GM23338 (cell line): Measurements from ENCODE around the gene VWA5A. TPM values are rescaled to one million over a fixed set of nuclear protein-coding genes. Genes with fewer than 3 reads are reported as not detected.

Experiments used
- ATAC-seq: fragments of 200-7000 bp; cut with Tn5 transposase; 3 replicates; pipeline ENCODE4 v1.9.1; 2020
- DNase-seq: peaks from one replicate; pipeline ENCODE4 v3.0.0-alpha.2; 2015; ENCODE audit warnings: low spot score
- H2AFZ ChIP-seq: fragments of 200-600 bp; sonication (generic); 2 replicates; pipeline ENCODE4 v1.8.0; 2016; ENCODE audit warnings: antibody characterized with exemption, mild to moderate bottlenecking, moderate library complexity
- H3F3A ChIP-seq: fragments of 200-600 bp; sonication (generic); replicated peaks from 2 replicates; pipeline ENCODE4 v1.8.0; 2017; ENCODE audit warnings: antibody characterized with exemption, mixed run types, low read depth
- H3K27ac ChIP-seq: fragments of 200-600 bp; sonication (generic); 2 replicates; pipeline ENCODE4 v1.6.1; 2016; ENCODE audit warnings: low read depth
- H3K27me3 ChIP-seq: fragments of 200-600 bp; sonication (generic); 2 replicates; pipeline ENCODE4 v1.8.0; 2016; ENCODE audit warnings: mild to moderate bottlenecking, mixed run types, moderate library complexity; ENCODE audit not compliant: insufficient read depth
- H3K36me3 ChIP-seq: fragments of 200-600 bp; sonication (generic); 2 replicates; pipeline ENCODE4 v1.8.0; 2016; ENCODE audit warnings: mild to moderate bottlenecking; ENCODE audit not compliant: insufficient read depth
- H3K4me1 ChIP-seq: fragments of 200-600 bp; sonication (generic); 2 replicates; pipeline ENCODE4 v1.8.0; 2016; ENCODE audit warnings: mild to moderate bottlenecking, moderate library complexity; ENCODE audit not compliant: insufficient read depth
- H3K4me2 ChIP-seq: fragments of 200-600 bp; sonication (generic); 2 replicates; pipeline ENCODE4 v1.7.1; 2017; ENCODE audit warnings: mixed run types
- H3K4me3 ChIP-seq: fragments of 200-600 bp; sonication (generic); 2 replicates; pipeline ENCODE4 v1.6.1; 2016; ENCODE audit warnings: mixed run types
- H3K79me2 ChIP-seq: fragments of 200-600 bp; sonication (generic); replicated peaks from 2 replicates; pipeline ENCODE4 v1.8.0; 2017; ENCODE audit warnings: mild to moderate bottlenecking; ENCODE audit not compliant: insufficient read depth
- H3K9me2 ChIP-seq: fragments of 200-600 bp; sonication (generic); 2 replicates; pipeline ENCODE4 v1.8.0; 2017; ENCODE audit not compliant: insufficient read depth
- H4K20me1 ChIP-seq: fragments of 200-600 bp; sonication (generic); replicated peaks from 2 replicates; pipeline ENCODE4 v1.8.0; 2017; ENCODE audit warnings: mild to moderate bottlenecking; ENCODE audit not compliant: insufficient read depth
- H3K27ac Mint-ChIP-seq: 2 replicates; pipeline ENCODE4 v1.8.0; 2020; ENCODE audit warnings: inconsistent platforms, mild to moderate bottlenecking, moderate library complexity, mixed read lengths
- H3K27me3 Mint-ChIP-seq: 3 replicates; pipeline ENCODE4 v1.8.0; 2022; ENCODE audit warnings: low read depth, mild to moderate bottlenecking, moderate library complexity, mixed read lengths, inconsistent platforms; ENCODE audit not compliant: insufficient read depth, poor library complexity
- H3K36me3 Mint-ChIP-seq: 3 replicates; pipeline ENCODE4 v1.8.0; 2021; ENCODE audit warnings: low read depth, mild to moderate bottlenecking, inconsistent platforms, moderate library complexity, mixed read lengths
- H3K4me1 Mint-ChIP-seq: 3 replicates; pipeline ENCODE4 v1.8.0; 2020; ENCODE audit warnings: mild to moderate bottlenecking, inconsistent platforms, mixed read lengths
- H3K4me3 Mint-ChIP-seq: 3 replicates; pipeline ENCODE4 v1.8.0; 2021; ENCODE audit warnings: moderate library complexity, mild to moderate bottlenecking, inconsistent platforms, mixed read lengths
- H3K9me3 Mint-ChIP-seq: 3 replicates; pipeline ENCODE4 v1.8.0; 2020; ENCODE audit warnings: moderate library complexity, mild to moderate bottlenecking, inconsistent platforms, mixed read lengths
- CREB1 ChIP-seq: fragments of 250-450 bp; sonication (Bioruptor Pico); IDR thresholded peaks from 2 replicates; pipeline ENCODE4 v1.5.0; 2020; ENCODE audit warnings: low read depth, mild to moderate bottlenecking, moderate library complexity
- CTCF ChIP-seq, 2 experiments: fragments of 200-600 bp in 1 of 2; sonication (generic) in 1 of 2; conservative IDR thresholded peaks; 2 replicates each; pipeline versions ENCODE4 v1.5.1 to v1.6.1; 2016 to 2017; ENCODE audit warnings: antibody characterized with exemption in 2 of 2, low read depth in 2 of 2, mild to moderate bottlenecking in 2 of 2, moderate library complexity in 1 of 2
- ETS1 ChIP-seq: IDR thresholded peaks from 2 replicates; pipeline ENCODE4 v1.6.1; 2016; ENCODE audit warnings: antibody characterized with exemption
- EZH2 ChIP-seq: fragments of 200-600 bp; sonication (generic); IDR thresholded peaks from one replicate; pipeline ENCODE4 v1.8.0; 2017; ENCODE audit warnings: antibody characterized with exemption, mild to moderate bottlenecking, low read depth; ENCODE audit not compliant: unreplicated experiment
- EZH2phosphoT487 ChIP-seq: fragments of 200-600 bp; sonication (generic); IDR thresholded peaks from one replicate; pipeline ENCODE4 v1.8.1; 2018; ENCODE audit warnings: antibody characterized with exemption; ENCODE audit not compliant: unreplicated experiment
- JUNB ChIP-seq: IDR thresholded peaks from one replicate; pipeline ENCODE4 v1.6.1; 2016; ENCODE audit warnings: antibody characterized with exemption; ENCODE audit not compliant: unreplicated experiment
- NANOG ChIP-seq: IDR thresholded peaks from 2 replicates; pipeline ENCODE4 v1.6.1; 2016; ENCODE audit warnings: antibody characterized with exemption, borderline replicate concordance
- POLR2AphosphoS5 ChIP-seq: IDR thresholded peaks from 2 replicates; pipeline ENCODE4 v1.6.1; 2016; ENCODE audit warnings: antibody characterized with exemption, low read depth
- REST ChIP-seq: IDR thresholded peaks from one replicate; pipeline ENCODE4 v1.6.1; 2018; ENCODE audit warnings: antibody characterized with exemption; ENCODE audit not compliant: unreplicated experiment
- STAT1 ChIP-seq: IDR thresholded peaks from one replicate; pipeline ENCODE4 v1.6.1; 2016; ENCODE audit warnings: antibody characterized with exemption; ENCODE audit not compliant: unreplicated experiment
- ZNF114 ChIP-seq: fragments of 250-450 bp; sonication (Bioruptor Pico); IDR thresholded peaks from 2 replicates; pipeline ENCODE4 v1.5.0; 2020; ENCODE audit warnings: mild to moderate bottlenecking, moderate library complexity
- ZNF331 ChIP-seq: fragments of 250-450 bp; sonication (Bioruptor Pico); IDR thresholded peaks from 2 replicates; pipeline ENCODE4 v1.5.0; 2020; ENCODE audit warnings: low read depth, mild to moderate bottlenecking, moderate library complexity
- ZNF462 ChIP-seq: fragments of 250-450 bp; sonication (Bioruptor Pico); IDR thresholded peaks from 2 replicates; pipeline ENCODE4 v1.5.0; 2020; ENCODE audit warnings: mild to moderate bottlenecking, moderate library complexity
- polyA plus RNA-seq: library from polyadenylated mRNA; unstranded; fragments of >200 nt; fragmentation: Nextera tagmentation; extraction: Ambion mirVana; gene quantifications from 2 replicates; pipeline ENCODE4 v1.2.1, GENCODE V29; 2016
- total RNA-seq: library from RNA; depleted of rRNA; stranded (reverse); fragments of >200 nt; shearing (Covaris generic); gene quantifications from 2 replicates; pipeline ENCODE4 v1.2.3, GENCODE V29; 2014

Gene VWA5A
- total and polyA plus RNA-seq, 2 experiments from 2014 or later: 10.0 to 13.5 TPM

GRCh38 chr11:124113890-124114289 lies 1.4 kb upstream of the VWA5A start:
- H3K4me3 Mint-ChIP-seq: no peak overlapping the region
- H3K4me2 ChIP-seq: no peak overlapping the region
- peaks cover 9% of the 10 kb centered on the region for H3K27me3 Mint-ChIP-seq
- no peaks in the 10 kb centered on the region for H3K9me3 Mint-ChIP-seq
- H4K20me1 ChIP-seq: no peaks in the 10 kb centered on the region
- H3K36me3 ChIP-seq: no peaks in the 10 kb centered on the region
- peaks cover 16% of the 10 kb centered on the region for H3K36me3 Mint-ChIP-seq
- H3K27ac Mint-ChIP-seq: no peak overlapping the region
- H3K27me3 ChIP-seq: no peaks in the 10 kb centered on the region
- no peaks in the 10 kb centered on the region for H3F3A ChIP-seq
- ATAC-seq: no peak
- H3K4me1 ChIP-seq: peaks cover 13% of the 10 kb centered on the region; the same call in 1 of the 2 replicates
- H2AFZ ChIP-seq: peak overlapping the region; percentile 23; the same call in 1 of the 2 replicates
- no peak for DNase-seq
- H3K9me2 ChIP-seq: no peaks in the 10 kb centered on the region
- TF ChIP-seq EZH2phosphoT487 (no peak), ZNF114 (CRISPR knock-in tag) (no peak), CREB1 (CRISPR knock-in tag) (no peak), JUNB (no peak), EZH2 (no peak), REST (no peak), NANOG (no peak), ZNF462 (CRISPR knock-in tag) (no peak), CTCF (conservative IDR thresholded peaks at IDR 0.05; ENCODE audit: low read depth in 2 of 2) (no peak), ZNF331 (CRISPR knock-in tag) (no peak), ETS1 (no peak), POLR2AphosphoS5 (no peak), STAT1 (no peak)
- no peak overlapping the region for H3K27ac ChIP-seq
- H3K4me1 Mint-ChIP-seq: peaks cover 10% of the 10 kb centered on the region; the same call in 2 of the 3 replicates
- H3K4me3 ChIP-seq: no peak overlapping the region
- no peaks in the 10 kb centered on the region for H3K79me2 ChIP-seq
